PFSK-1 (cell line): ENCODE measurements around the gene SMG6.

Experiments used
- FOXP2 ChIP-seq: optimal IDR thresholded peaks from 2 replicates; pipeline ENCODE3; 2011; ENCODE audit warnings: borderline replicate concordance, control low read depth, inconsistent platforms; ENCODE audit not compliant: insufficient read depth; ENCODE audit errors: extremely low read length, extremely low read depth
- POLR2AphosphoS5 ChIP-seq: IDR thresholded peaks from 2 replicates; pipeline ENCODE4 v1.6.1; 2012; ENCODE audit warnings: low read depth, mild to moderate bottlenecking, control low read depth, low read length, moderate library complexity
- SIN3A ChIP-seq: IDR thresholded peaks from 2 replicates; pipeline ENCODE4 v1.6.1; 2012; ENCODE audit warnings: mild to moderate bottlenecking, low read length, moderate library complexity, borderline replicate concordance; ENCODE audit not compliant: insufficient read depth
- TAF1 ChIP-seq: IDR thresholded peaks from 2 replicates; pipeline ENCODE4 v1.6.1; 2012; ENCODE audit warnings: low read length, control low read depth, borderline replicate concordance; ENCODE audit not compliant: insufficient read depth

DNA sequence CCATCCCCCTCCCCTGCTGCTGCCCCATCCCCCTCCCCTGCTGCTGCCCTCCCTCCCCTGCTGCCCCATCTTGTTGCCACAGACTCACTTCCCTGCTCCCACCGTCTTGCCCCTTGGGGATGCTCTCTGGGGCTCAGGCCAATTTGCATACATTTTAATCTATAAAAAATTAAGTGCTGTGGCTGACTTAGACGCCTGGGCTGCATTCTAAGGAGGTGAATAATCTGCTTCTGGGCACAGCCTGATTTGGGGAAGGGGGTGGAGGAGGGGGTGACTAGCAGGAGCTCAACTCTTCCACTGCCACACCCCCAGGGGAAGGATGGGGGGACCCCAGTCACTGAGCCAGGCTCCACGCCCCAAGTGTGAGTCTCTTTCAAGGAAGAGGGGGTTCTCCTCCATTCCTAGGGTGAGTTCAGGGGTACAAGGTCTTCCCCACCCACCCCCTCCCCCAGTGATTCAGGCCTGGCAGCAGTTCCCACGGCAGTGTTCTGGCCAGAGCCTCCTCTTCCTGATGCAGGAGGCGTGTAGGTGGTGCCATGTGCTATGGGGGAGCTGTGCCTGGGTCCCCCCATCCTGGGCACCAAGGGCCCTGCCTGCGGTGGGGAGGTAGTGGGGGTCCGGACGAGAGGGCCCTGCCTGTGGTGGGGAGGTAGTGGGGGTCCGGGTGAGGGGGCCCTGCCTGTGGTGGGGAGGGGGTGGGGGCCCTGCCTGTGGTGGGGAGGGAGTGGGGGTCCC, 268.6 kb downstream of the SMG6 start:
- TF ChIP-seq POLR2AphosphoS5, result no peak
- TF ChIP-seq SIN3A, result no peak
- no peak for TF ChIP-seq TAF1
- TF ChIP-seq FOXP2, result no peak
